Measurements from ENCODE around the gene HSFX1. TPM values are rescaled to one million over a fixed set of nuclear protein-coding genes. Genes with fewer than 3 reads are reported as not detected.
"Not testable (repeated sequence)": the region's sequence is repeated elsewhere in the genome, so short reads cannot be mapped to it uniquely, and the experiment has no call there.

Gene HSFX1, protein sequence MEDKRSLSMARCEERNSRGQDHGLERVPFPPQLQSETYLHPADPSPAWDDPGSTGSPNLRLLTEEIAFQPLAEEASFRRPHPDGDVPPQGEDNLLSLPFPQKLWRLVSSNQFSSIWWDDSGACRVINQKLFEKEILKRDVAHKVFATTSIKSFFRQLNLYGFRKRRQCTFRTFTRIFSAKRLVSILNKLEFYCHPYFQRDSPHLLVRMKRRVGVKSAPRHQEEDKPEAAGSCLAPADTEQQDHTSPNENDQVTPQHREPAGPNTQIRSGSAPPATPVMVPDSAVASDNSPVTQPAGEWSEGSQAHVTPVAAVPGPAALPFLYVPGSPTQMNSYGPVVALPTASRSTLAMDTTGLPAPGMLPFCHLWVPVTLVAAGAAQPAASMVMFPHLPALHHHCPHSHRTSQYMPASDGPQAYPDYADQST
- 1 to 10 TPM in 9 of 12 donors, under 1 TPM in 1, not detected in 2; 0.97 to 2.5 (median 1.8) TPM for polyA plus RNA-seq (ENCODE audit: insufficient read length in 12 of 12)
- long read RNA-seq, donor 1: 0 reads
- long read RNA-seq, donor 2: 0 reads
- long read RNA-seq, donor 3: 0 reads
- long read RNA-seq, donor 4: 0 reads
- long read RNA-seq, donor 5: 0 reads
- long read RNA-seq, donor 6: 0 reads
- long read RNA-seq, donor 7: 0 reads
- long read RNA-seq, donor 8: 0 reads
- long read RNA-seq, donor 9: 0 reads
- long read RNA-seq, donor 10, partial matches to known transcripts: 0 of 1 reads
- long read RNA-seq, donor 10, other reads (novel, unspliced or antisense): 0 of 1 reads
- long read RNA-seq, donor 11: 0 reads

- DNase-seq: not testable (repeated sequence)
Observed at GRCh38 chrX:149773768-149774167, at the start of gene HSFX1. TSS of gene HSFX1 (plus strand) at chrX:149774068. CDS start at chrX:149774682, 614 bp downstream.

- DNase-seq: not testable (repeated sequence)
Observed at GRCh38 chrX:149727308-149727707, 46.6 kb upstream of the HSFX1 start.

- DNase-seq: not testable (repeated sequence)
Observed at GRCh38 chrX:149742269-149742668, 31.6 kb upstream of the HSFX1 start.

DNA sequence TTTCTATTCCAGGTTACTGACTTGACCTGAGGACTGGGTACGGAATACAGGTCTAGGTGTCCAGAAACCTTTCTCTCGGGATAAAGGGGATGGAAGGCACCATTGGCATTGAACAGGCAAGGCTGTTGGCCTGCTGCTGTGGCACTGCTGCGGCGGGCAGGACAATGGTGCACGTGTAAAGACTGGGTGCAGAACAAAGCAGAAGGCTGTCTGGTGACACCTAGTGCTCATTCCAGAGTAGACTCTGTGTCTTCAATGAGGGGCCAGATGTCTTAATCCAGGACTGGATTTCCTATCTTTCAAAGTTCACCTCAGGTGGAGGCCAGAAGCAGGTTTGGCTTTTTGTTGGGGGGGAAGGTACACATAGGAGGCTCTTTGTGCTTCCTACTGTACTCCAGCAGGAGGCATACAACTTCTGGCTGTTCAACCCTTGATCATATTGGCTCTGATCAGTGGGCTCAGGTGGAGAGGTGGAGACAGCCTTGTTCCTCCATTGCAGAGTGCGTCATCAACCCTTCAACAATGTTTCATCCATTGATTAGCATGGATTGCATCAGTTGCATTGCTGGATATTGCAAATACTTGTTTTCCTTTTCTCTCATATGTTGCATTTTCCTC lies 27.4 kb upstream of the HSFX1 start:
- DNase-seq: not testable (repeated sequence)

GRCh38 chrX:149757206-149758067 lies 16.4 kb upstream of the HSFX1 start:
- DNase-seq: no peak

- DNase-seq: no peak
Observed at GRCh38 chrX:149758068-149758714, 15.7 kb upstream of the HSFX1 start.

GRCh38 chrX:149758715-149759078 lies 15.2 kb upstream of the HSFX1 start:
- DNase-seq: not testable (repeated sequence)

DNA sequence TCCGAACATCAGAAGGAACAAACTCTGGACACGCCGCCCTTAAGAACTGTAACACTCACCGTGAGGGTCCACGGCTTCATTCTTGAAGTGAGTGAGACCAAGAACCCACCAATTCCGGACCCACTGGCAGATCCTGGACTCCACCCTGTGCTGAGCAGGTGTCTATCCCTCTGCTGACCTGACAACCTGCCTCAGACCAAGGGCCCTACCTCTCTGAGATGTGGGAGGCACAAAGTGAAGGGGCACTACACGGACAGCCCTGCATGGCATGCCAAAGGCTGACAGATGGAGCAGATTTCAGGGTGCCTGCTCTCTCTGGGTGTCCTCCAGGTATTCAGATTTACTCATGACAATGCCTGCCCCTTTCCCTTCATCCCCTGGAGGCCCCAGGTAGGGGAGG lies 14.0 kb upstream of the HSFX1 start:
- DNase-seq: no peak

DNA sequence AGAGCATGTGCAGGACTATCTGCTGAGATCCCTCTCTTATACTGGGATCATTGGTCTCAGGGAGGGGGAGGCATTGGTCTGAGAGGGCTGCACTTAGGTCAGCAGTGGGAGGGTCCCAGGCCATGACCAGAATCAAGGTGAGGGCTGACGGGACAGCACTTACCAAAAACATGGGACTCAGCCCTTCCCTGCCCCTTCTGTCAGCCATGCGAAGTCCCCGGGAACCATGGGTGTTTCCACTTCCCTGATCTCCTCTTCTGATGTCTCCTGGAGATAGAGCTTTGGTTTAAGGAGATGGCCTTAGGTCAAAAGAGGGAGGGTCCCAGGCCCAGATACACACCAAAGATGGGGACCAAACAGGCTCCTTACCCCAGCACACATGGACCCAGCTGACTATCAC lies 12.9 kb upstream of the HSFX1 start:
- no peak for DNase-seq

DNA sequence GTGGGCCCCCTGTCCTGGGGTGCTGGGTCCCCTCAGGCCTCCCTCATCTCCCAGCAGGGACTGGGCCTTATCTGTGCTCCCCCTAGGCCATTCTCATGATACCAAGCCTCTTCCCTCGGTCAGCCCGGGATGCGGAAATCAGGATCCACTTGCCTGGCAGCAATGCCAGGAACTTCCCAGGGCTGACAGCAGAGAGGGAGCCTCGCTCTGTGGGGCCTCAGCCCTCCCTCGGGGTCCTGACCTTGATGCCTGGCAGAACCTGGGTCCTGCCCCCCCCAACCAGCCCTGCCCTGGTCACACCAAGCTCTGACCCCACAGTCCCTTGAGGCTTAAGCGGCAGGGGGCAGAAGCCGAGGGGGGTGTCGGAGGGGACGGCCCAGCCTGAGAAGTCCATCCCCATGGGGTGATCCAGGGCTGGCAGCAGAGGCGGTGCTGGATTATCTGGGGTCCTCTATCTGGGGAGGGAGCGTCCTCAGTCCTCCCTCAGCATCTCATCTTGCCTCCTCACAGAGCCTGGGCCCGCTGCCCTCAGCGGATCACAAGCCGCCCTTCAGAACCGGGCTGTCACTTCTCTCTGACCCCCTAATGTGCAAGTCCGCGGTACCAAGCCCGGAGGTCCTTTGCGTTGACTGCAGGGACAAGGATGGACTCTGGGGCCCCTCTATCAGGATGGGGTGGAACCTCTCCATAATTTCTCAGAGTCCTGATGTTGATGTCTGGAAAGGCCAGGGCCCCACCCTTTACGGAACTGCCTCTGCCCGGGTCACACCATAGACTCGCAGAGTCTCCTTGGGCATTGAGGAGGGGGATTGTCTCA lies 11.8 kb upstream of the HSFX1 start:
- DNase-seq: not testable (repeated sequence)

- DNase-seq: no peak
Observed at GRCh38 chrX:149762696-149763614, 10.9 kb upstream of the HSFX1 start.

- not testable (repeated sequence) for DNase-seq
Observed at GRCh38 chrX:149770344-149770743, 3.5 kb upstream of the HSFX1 start.

DNA sequence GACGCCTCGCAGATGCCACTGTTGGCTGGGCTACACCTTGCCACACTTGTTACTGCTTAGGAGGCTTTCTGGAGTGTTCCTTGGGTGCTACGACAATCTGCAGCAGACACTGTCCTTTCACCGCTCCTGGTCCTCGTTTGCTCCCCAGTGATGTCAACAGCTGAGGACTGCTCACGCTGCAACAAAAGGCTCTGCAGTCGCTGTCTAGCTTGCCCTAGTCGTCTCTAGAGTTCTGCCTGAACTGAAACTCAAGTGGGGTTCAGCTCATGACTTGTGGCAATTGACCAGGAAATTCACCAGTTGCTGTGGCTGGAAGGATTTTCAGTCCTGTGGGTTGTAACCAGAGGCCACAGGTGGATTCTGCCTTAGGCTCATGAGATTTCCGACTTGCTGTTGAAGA lies 842 bp upstream of the HSFX1 start:
- DNase-seq: not testable (repeated sequence)

- DNase-seq: not testable (repeated sequence)
Observed at GRCh38 chrX:149777999-149778398, 4.1 kb downstream of the HSFX1 start.

GRCh38 chrX:149781727-149782126 lies 7.9 kb downstream of the HSFX1 start, which contains the start of gene MAGEA9:
TSS of gene MAGEA9 (plus strand) at chrX:149781930. CDS start at chrX:149786211, 4,281 bp downstream.
- not testable (repeated sequence) for DNase-seq

DNA sequence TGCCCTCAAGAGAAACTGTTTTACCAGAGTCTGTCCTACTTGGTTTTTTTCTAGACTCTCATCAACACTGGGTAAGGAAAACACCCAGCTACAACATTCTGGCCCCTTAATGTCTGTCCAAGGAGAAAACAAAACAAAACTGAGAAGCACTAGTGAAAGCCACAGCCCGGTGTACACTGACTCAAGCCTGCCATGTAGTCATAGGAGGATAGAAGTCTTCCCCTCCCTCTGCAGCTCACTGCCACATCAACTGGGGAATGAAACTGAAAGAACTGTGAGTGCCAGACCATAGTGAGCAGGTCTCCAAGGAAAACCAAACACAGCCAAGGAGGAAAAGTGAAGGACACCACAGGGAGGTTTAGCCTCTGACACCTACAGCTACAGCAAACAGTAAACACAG lies 21.7 kb downstream of the HSFX1 start:
- DNase-seq: not testable (repeated sequence)

DNA sequence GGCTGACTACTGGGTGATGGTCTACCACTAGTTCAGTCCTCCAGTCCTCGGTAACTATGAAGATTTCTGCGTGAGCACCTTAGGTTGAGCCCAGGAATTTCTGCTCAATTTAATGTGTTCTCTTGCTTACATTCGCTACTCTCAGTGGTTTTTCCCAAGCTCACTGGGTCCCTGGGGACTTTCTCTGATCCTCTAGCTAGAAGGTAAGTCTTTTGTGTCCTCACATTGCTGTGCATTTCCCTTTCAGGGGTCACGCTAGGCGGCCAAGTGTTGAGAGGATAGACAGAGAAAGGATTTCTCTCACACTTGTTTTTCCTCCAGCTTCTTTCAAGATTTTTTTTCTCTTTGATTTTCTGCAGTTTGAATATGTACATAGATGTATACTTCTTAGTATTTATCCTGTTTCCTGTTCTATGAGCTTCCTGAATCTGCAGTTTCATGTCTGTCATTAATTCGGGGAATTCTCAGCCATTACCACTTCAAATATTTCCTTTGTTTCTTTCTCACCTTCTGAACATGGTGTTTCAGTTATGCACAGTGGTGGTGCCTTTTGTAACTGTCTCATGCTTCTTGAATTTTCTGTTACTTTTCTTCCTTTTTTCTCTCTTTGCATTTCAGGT lies 25.3 kb downstream of the HSFX1 start:
- no peak for DNase-seq

- DNase-seq: no peak
Observed at GRCh38 chrX:149799938-149800337, 26.1 kb downstream of the HSFX1 start.
